NCI-H1694 (cell line): Measurements from ENCODE around the gene ZNF75A.

ENCODE experiments used
- DNase-seq: peaks from one replicate; lab custom pipeline; 2025; lab: John Stamatoyannopoulos, UW

The ZNF75A gene

DNA sequence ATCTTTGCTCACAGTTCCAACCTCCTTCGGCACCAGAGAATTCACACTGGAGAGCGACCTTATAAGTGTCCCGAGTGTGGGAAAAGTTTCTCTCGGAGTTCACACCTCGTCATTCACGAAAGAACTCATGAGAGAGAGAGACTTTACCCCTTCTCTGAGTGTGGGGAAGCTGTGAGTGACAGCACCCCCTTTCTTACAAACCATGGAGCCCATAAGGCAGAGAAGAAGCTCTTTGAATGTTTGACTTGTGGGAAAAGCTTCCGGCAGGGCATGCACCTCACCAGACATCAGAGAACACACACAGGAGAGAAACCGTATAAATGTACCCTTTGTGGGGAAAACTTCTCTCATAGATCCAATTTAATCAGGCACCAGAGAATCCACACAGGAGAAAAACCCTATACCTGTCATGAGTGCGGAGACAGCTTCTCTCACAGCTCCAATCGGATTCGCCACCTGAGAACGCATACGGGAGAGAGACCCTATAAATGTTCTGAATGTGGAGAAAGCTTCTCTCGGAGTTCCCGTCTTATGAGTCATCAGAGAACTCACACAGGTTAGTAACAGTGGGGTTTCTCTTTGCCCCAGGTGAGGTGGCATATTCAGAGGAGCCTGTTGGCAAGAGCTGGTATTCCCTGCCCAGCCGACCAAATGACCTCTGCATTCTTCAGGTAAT lies 15.2 kb upstream of the ZNF75A start:
- no peak for DNase-seq

GRCh38 chr16:3292604-3293003 lies 12.7 kb upstream of the ZNF75A start:
- DNase-seq = no peak

DNA sequence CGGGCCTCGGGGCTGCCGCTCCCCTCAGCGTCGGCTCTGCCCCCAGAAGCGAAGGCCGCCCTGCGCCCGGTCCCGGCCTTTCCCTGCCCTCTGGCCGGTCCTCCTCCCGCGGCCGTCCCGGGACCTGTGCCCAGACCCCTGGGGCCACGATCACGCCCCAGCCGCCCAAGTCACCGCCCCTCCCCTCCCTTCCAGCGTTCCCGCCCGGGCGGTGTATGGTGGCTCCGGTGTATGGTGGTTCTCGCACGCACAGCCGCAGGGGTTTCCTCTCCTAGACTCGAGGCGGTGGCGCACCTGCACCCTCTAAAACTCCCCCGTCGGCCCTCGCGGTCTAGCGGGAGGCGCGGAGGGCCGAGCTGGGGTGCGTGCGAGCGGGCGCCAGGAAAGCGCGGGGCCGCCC lies 10.1 kb upstream of the ZNF75A start:
- DNase-seq = no peak

DNA sequence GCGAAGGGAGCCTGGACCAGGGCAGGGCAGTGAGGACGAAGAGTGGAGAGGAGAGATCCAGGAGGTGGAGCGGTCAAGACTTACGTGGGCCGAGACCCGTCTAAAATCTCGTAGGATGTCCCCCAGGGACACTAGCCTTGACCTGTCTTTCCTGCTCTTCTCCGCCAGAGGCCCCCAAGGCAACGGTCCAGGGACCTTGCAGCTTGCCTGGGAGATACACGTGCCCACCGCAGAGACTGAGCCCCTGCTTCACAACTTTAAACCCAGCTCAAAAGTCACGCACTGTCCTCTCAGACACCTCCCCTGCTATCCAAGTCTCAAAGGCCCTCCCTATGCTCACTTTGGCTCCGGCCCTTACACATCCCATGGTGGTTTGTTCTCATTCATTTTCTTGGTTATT lies 9.5 kb upstream of the ZNF75A start:
- no peak for DNase-seq

GRCh38 chr16:3304370-3304769 lies 927 bp upstream of the ZNF75A start:
- DNase-seq = no peak

DNA sequence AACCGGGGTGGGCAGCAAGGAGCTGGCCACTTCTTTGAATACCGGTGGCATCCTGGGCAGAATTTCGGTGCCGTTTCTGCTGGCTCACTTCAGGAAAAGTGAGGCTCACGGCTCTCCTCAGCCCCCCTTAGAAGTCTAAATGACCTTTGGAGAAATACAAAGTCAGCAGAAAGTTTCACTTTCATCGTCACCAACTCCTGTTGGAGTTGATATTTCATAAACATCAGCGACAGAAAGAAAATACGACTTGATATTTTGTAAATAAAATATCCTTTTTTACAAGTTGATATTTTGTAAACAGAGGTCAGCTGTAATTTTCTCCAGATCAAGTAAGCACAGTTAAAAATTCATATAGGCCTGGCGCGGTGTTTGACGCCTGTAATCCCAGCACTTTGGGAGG lies 781 bp downstream of the ZNF75A start:
- no peak for DNase-seq

DNA sequence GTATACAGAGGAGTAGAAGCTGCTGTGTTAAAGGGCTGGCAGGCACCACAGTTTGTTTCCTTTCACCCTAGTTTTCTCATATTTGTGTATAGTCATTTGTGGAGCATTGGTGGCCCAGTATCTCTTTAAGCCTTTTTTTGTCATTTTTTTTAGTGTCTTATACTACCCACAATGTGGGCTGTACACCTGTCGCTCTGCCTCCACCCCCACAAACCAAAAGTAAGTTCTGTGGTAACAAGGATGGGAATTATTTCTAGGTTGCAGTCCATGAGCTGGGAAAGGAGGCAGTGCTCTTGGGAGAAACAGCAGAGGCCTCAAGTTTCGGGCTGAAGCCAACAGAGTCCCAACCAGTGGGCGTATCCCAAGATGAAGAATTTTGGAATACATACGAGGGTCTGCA lies 6.2 kb downstream of the ZNF75A start:
- no peak for DNase-seq

- DNase-seq = no peak
These were observed 12.2 kb downstream of the ZNF75A start for GRCh38 chr16:3317315-3317999.

DNA sequence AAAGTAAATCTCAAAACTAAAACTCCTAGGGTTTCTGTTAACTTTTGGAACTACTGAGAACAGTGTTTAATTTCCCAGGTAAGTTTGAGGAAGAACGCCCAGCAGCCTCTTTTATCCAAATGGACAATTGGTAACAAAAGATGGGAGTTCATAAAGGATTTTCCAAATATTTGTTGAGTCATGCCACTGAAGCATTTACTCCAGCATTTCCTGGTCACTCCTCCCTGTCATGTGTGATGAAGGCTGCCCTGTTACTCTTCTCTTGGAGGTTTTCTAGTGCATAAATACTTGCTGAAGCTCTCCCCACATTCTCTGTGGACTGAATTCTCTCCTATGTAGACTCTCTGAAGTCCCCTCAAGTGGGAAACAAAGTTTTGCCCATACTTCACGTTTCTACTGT lies 16.5 kb downstream of the ZNF75A start:
- no peak for DNase-seq

DNA sequence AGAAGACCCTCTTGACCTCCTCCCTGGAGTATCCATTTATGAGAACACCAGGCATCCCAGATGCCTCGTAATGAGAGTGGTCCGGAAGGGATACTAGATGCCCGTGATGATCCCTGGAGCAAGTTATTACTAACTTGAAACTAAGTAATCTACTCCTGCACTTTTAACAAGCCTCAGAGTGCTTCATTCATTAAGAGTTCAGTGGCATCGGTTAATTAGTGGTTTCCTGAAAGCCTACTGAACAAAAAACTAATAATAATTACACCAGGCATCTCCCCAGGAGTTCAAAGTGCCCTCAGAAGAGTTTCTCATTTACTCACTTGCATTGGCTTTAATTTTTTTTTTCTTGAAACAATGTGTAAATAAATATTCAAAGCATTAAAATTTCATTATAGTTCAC lies 22.2 kb downstream of the ZNF75A start:
- no peak for DNase-seq

DNA sequence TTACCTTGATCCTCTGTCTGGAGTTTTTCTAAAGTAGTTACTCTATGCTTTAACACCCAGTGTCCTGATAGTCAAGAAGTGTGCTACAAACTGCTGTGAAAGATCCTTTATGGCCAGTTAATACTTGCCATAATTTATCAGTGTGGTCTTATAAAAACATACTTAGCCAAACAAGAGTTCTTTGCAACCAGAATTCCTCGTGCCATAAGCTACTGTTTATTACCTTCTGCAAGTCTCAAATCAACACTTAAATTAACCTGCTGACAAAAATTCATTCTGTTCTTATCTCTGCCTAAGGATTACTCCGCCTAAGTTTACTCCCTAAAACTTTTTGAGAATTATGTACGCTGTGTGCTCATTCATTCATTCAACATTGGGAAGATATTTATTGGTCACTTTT lies 22.8 kb downstream of the ZNF75A start:
- DNase-seq = no peak

DNA sequence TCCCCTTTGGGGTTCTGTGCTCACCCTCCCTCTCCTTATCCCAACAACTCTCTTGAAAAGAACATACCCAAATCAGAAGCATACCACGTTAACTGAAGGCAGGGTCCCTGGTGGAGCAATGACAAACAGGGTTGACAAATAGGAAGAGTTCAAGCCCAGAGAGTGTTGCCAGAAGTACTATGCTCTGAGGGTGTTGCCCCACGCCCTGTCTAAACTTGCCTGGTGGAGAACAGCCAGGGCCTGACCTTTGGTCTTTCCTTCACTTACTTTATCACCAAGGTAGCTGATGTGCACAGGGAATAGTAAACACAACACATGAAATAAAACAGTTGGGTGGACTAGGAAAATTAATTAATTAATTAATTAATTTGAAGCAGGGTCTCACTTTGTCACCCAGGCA lies 23.3 kb downstream of the ZNF75A start:
- no peak for DNase-seq

DNA sequence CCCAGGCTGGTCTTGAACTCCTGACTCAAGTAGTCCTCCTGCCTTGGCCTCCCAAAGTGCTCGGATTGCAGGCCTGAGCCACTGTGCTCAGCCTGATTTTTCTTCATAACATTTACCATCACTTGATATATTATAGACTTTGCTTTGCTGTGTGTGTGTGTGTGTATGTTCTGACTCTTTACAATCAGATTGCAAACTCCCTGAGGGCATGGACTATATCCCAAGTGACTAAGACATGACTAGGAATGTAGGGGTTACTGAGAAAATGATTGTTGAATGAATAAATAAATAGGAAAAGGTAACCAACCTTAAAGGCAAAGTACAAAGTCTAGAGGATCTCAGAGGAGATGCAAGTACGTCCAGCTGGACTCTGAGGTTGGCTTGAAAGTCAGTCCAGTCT lies 40.7 kb downstream of the ZNF75A start:
- no peak for DNase-seq

- DNase-seq = no peak
These were observed 42.3 kb downstream of the ZNF75A start for GRCh38 chr16:3347586-3347985.

- no peak for DNase-seq
These were observed 43.4 kb downstream of the ZNF75A start for GRCh38 chr16:3348547-3349167.

- no peak for DNase-seq
These were observed 43.9 kb downstream of the ZNF75A start for GRCh38 chr16:3349175-3349574.

- no peak for DNase-seq
These were observed 50.3 kb downstream of the ZNF75A start, which contains the start of gene OR2C1 for GRCh38 chr16:3355589-3355988. OR2C1 (plus strand) TSS chr16:3355889; CDS start chr16:3355941, 52 bp downstream.

DNA sequence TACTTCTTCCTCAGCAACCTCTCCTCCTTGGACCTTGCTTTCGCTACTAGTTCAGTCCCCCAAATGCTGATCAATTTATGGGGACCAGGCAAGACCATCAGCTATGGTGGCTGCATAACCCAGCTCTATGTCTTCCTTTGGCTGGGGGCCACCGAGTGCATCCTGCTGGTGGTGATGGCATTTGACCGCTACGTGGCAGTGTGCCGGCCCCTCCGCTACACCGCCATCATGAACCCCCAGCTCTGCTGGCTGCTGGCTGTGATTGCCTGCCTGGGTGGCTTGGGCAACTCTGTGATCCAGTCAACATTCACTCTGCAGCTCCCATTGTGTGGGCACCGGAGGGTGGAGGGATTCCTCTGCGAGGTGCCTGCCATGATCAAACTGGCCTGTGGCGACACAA lies 50.8 kb downstream of the ZNF75A start:
- no peak for DNase-seq

GRCh38 chr16:3358871-3359270 lies 53.6 kb downstream of the ZNF75A start:
- no peak for DNase-seq

- no peak for DNase-seq
These were observed 57.6 kb downstream of the ZNF75A start for GRCh38 chr16:3362931-3363330.

- DNase-seq = no peak
These were observed 58.5 kb downstream of the ZNF75A start for GRCh38 chr16:3363793-3364192.

GRCh38 chr16:3364774-3365427 lies 59.6 kb downstream of the ZNF75A start:
- DNase-seq = peak; percentile 89
